CD8-positive, alpha-beta memory T cell (primary cell): ENCODE measurements around the gene CFAP221. TPM values are rescaled to one million over a fixed set of nuclear protein-coding genes. Genes with fewer than 3 reads are reported as not detected.
A peak's percentile ranks its signal among the peaks of the same experiment; 100 is the strongest.

Source experiments
- CTCF ChIA-PET: fragments of 350-600 bp; sonication (Branson Sonifier 250); formaldehyde crosslinking; loops from one replicate; lab custom pipeline; 2021; ENCODE audit warnings: antibody characterized with exemption; lab: Charles Lee
- POLR2A ChIA-PET: fragments of 350-600 bp; sonication (Branson Sonifier 250); formaldehyde crosslinking; loops from one replicate; lab custom pipeline; 2021; ENCODE audit warnings: antibody characterized with exemption; lab: Charles Lee
- DNase-seq, 5 donors: peaks; one replicate each; pipeline versions ENCODE4 v3.0.0 to v3.0.0-alpha.2; 2020 to 2022; ENCODE audit warnings: mixed read lengths in 1 of 5
- H3K27ac ChIP-seq: one replicate; pipeline ENCODE4 v1.7.0; 2013; ENCODE audit warnings: low read depth, mild to moderate bottlenecking, low read length, moderate library complexity
- H3K27me3 ChIP-seq: 2 replicates; pipeline ENCODE4 v1.7.0; 2013; ENCODE audit warnings: low read length, mild to moderate bottlenecking; ENCODE audit not compliant: insufficient read depth, poor library complexity, severe bottlenecking
- H3K36me3 ChIP-seq: 2 replicates; pipeline ENCODE4 v1.7.0; 2013; ENCODE audit warnings: mild to moderate bottlenecking, low read length, moderate library complexity; ENCODE audit not compliant: insufficient read depth
- H3K4me1 ChIP-seq: 2 replicates; pipeline ENCODE4 v1.7.0; 2013; ENCODE audit warnings: mild to moderate bottlenecking, low read length, moderate library complexity; ENCODE audit not compliant: insufficient read depth
- H3K4me3 ChIP-seq: 2 replicates; pipeline ENCODE4 v1.7.0; 2013; ENCODE audit warnings: mild to moderate bottlenecking, low read length
- H3K9me3 ChIP-seq: 2 replicates; pipeline ENCODE4 v1.7.0; 2013; ENCODE audit warnings: mild to moderate bottlenecking, low read length
- H3K27ac Mint-ChIP-seq, 8 donors: one replicate each; pipeline ENCODE4 v1.8.0; 2020 to 2021; ENCODE audit warnings: mixed read lengths in 8 of 8, mild to moderate bottlenecking in 6 of 8, inconsistent platforms in 3 of 8, moderate library complexity in 3 of 8
- H3K27me3 Mint-ChIP-seq, 2 donors: one replicate each; pipeline ENCODE4 v1.8.0; 2020 to 2021; ENCODE audit warnings: mixed read lengths in 2 of 2, mild to moderate bottlenecking in 1 of 2, moderate library complexity in 1 of 2
- H3K36me3 Mint-ChIP-seq, 3 donors: one replicate each; pipeline ENCODE4 v1.8.0; 2020 to 2021; ENCODE audit warnings: mixed read lengths in 3 of 3, inconsistent platforms in 1 of 3, mild to moderate bottlenecking in 1 of 3
- H3K4me1 Mint-ChIP-seq, 3 donors: one replicate each; pipeline ENCODE4 v1.8.0; 2020 to 2021; ENCODE audit warnings: mixed read lengths in 3 of 3, inconsistent platforms in 1 of 3, mild to moderate bottlenecking in 1 of 3
- H3K4me3 Mint-ChIP-seq, 7 donors: one replicate each; pipeline ENCODE4 v1.8.0; 2020 to 2021; ENCODE audit warnings: mixed read lengths in 7 of 7, mild to moderate bottlenecking in 6 of 7, moderate library complexity in 4 of 7, inconsistent platforms in 2 of 7
- H3K9me3 Mint-ChIP-seq, 5 donors: one replicate each; pipeline ENCODE4 v1.8.0; 2020 to 2022; ENCODE audit warnings: mixed read lengths in 5 of 5, mild to moderate bottlenecking in 3 of 5, moderate library complexity in 2 of 5, inconsistent platforms in 1 of 5
- polyA plus RNA-seq: library from polyadenylated mRNA; unstranded; fragments of 300-500 nt; fragmentation: Illumina TruSeq; gene quantifications from one replicate; pipeline ENCODE4 v1.2.3, GENCODE V29; 2021
- total RNA-seq, 2 experiments: library from RNA; stranded (reverse); gene quantifications; one replicate each; pipeline ENCODE4 v1.2.3, GENCODE V29; 2021

Gene CFAP221
- total and polyA plus RNA-seq, 3 experiments from 2014 or later = not detected

GRCh38 chr2:119688616-119689015 is 144.4 kb downstream of the CFAP221 start:
- Mint-ChIP-seq H3K27ac (no peak overlapping the region), H3K36me3 (peaks cover 4 to 29% (median 6%) of the 10 kb centered on the region in 3 donors), H3K4me3 (no peak overlapping the region), H3K27me3 (no peaks in the 10 kb centered on the region), H3K9me3 (no peaks in the 10 kb centered on the region), H3K4me1 (peaks cover 0 to 3% (median 0%) of the 10 kb centered on the region in 3 donors)
- Histone ChIP-seq H3K36me3 (peaks cover 4% of the 10 kb centered on the region), H3K27me3 (no peaks in the 10 kb centered on the region), H3K9me3 (no peaks in the 10 kb centered on the region), H3K4me1 (no peaks in the 10 kb centered on the region), H3K27ac (no peak overlapping the region), H3K4me3 (no peak overlapping the region)
- POLR2A ChIA-PET = no interaction called here
- CTCF ChIA-PET = no interaction called here
- DNase-seq = no peak

GRCh38 chr2:119689218-119689617 is 145.0 kb downstream of the CFAP221 start:
- Histone ChIP-seq H3K4me1 (peaks cover 4% of the 10 kb centered on the region), H3K36me3 (peaks cover 4% of the 10 kb centered on the region), H3K27ac (no peak overlapping the region), H3K4me3 (no peak overlapping the region), H3K27me3 (no peaks in the 10 kb centered on the region), H3K9me3 (no peaks in the 10 kb centered on the region)
- ChIA-PET POLR2A (no interaction called here), CTCF (no interaction called here)
- Mint-ChIP-seq H3K27ac (peak overlapping the region in 3 of 8 donors; percentile 30 to 61 (median 47)), H3K9me3 (no peaks in the 10 kb centered on the region), H3K27me3 (no peaks in the 10 kb centered on the region), H3K36me3 (peaks cover 4 to 26% (median 8%) of the 10 kb centered on the region in 3 donors), H3K4me3 (no peak overlapping the region), H3K4me1 (peaks cover 0 to under 1% (median 0%) of the 10 kb centered on the region in 3 donors)
- no peak for DNase-seq

- Histone ChIP-seq H3K36me3 (peaks cover 4% of the 10 kb centered on the region), H3K4me1 (peaks cover 24% of the 10 kb centered on the region), H3K9me3 (no peaks in the 10 kb centered on the region), H3K4me3 (no peak overlapping the region), H3K27me3 (no peaks in the 10 kb centered on the region), H3K27ac (no peak overlapping the region)
- Mint-ChIP-seq H3K9me3 (no peaks in the 10 kb centered on the region), H3K27ac (no peak overlapping the region), H3K4me3 (no peak overlapping the region), H3K4me1 (peaks cover 2 to 9% (median 7%) of the 10 kb centered on the region in 3 donors), H3K36me3 (peaks cover 4 to 25% (median 8%) of the 10 kb centered on the region in 3 donors), H3K27me3 (peaks cover 0 to 5% of the 10 kb centered on the region in 2 donors)
- no peak for DNase-seq
- CTCF ChIA-PET = interaction anchor here (1.4 kb wide), 1 partner anchor 13 kb away, joined by 6 read pairs; no protein-coding TSS in a partner anchor
- POLR2A ChIA-PET = no interaction called here
Observed at GRCh38 chr2:119691189-119691588, 146.9 kb downstream of the CFAP221 start.

GRCh38 chr2:119691651-119692245 is 147.5 kb downstream of the CFAP221 start:
- Histone ChIP-seq H3K4me1 (peaks cover 29% of the 10 kb centered on the region), H3K36me3 (peaks cover 4% of the 10 kb centered on the region), H3K27me3 (no peaks in the 10 kb centered on the region), H3K27ac (no peak overlapping the region), H3K9me3 (no peaks in the 10 kb centered on the region), H3K4me3 (no peak overlapping the region)
- Mint-ChIP-seq H3K27me3 (peaks cover 0 to 10% of the 10 kb centered on the region in 2 donors), H3K36me3 (peaks cover 4 to 25% (median 8%) of the 10 kb centered on the region in 3 donors), H3K4me1 (peaks cover 2 to 9% (median 7%) of the 10 kb centered on the region in 3 donors), H3K27ac (peak overlapping the region in 1 of 8 donors; percentile 75), H3K9me3 (no peaks in the 10 kb centered on the region), H3K4me3 (no peak overlapping the region)
- no peak for DNase-seq
- POLR2A ChIA-PET = interaction anchor here (1.0 kb wide), 1 partner anchor 540 kb away, joined by 3 read pairs; no protein-coding TSS in a partner anchor
- CTCF ChIA-PET = interaction anchor here (0.7 to 1.4 kb wide), 2 partner anchors 11 to 14 kb away, joined by 3 to 6 read pairs; no protein-coding TSS in a partner anchor

GRCh38 chr2:119692310-119692709 is 148.1 kb downstream of the CFAP221 start:
- H3K27ac ChIP-seq = no peak overlapping the region
- Mint-ChIP-seq H3K27ac (peak overlapping the region in 1 of 8 donors; percentile 75), H3K9me3 (no peaks in the 10 kb centered on the region), H3K4me1 (peaks cover 2 to 9% (median 7%) of the 10 kb centered on the region in 3 donors), H3K36me3 (peaks cover under 1 to 20% (median 8%) of the 10 kb centered on the region in 3 donors), H3K27me3 (peaks cover 0 to 11% of the 10 kb centered on the region in 2 donors), H3K4me3 (no peak overlapping the region)
- POLR2A ChIA-PET = interaction anchor here (1.0 kb wide), 1 partner anchor 539 kb away, joined by 3 read pairs; no protein-coding TSS in a partner anchor
- CTCF ChIA-PET = interaction anchor here (0.7 kb wide), 1 partner anchor 11 kb away, joined by 3 read pairs; no protein-coding TSS in a partner anchor
- H3K4me3 ChIP-seq = no peak overlapping the region
- peaks cover 35% of the 10 kb centered on the region for H3K4me1 ChIP-seq
- H3K27me3 ChIP-seq = no peaks in the 10 kb centered on the region
- no peak for DNase-seq
- H3K9me3 ChIP-seq = no peaks in the 10 kb centered on the region
- H3K36me3 ChIP-seq = peaks cover 4% of the 10 kb centered on the region

GRCh38 chr2:119692954-119693353 is 148.7 kb downstream of the CFAP221 start:
- Mint-ChIP-seq H3K36me3 (peaks cover 0 to 14% (median 8%) of the 10 kb centered on the region in 3 donors), H3K27me3 (peaks cover 0 to 17% of the 10 kb centered on the region in 2 donors), H3K4me1 (peaks cover 4 to 9% (median 7%) of the 10 kb centered on the region in 3 donors), H3K9me3 (no peaks in the 10 kb centered on the region), H3K4me3 (no peak overlapping the region), H3K27ac (no peak overlapping the region)
- Histone ChIP-seq H3K27me3 (no peaks in the 10 kb centered on the region), H3K4me3 (no peak overlapping the region), H3K27ac (no peak overlapping the region), H3K9me3 (no peaks in the 10 kb centered on the region), H3K4me1 (peaks cover 42% of the 10 kb centered on the region), H3K36me3 (peaks cover 4% of the 10 kb centered on the region)
- DNase-seq = no peak
- POLR2A ChIA-PET = interaction anchor here (1.0 kb wide), 1 partner anchor 538 kb away, joined by 3 read pairs; no protein-coding TSS in a partner anchor
- CTCF ChIA-PET = no interaction called here

- Mint-ChIP-seq H3K9me3 (no peaks in the 10 kb centered on the region), H3K4me1 (peaks cover 4 to 9% (median 7%) of the 10 kb centered on the region in 3 donors)
Observed at GRCh38 chr2:119693567-119693966, 149.3 kb downstream of the CFAP221 start.

GRCh38 chr2:119693967-119694366 is 149.7 kb downstream of the CFAP221 start:
- DNase-seq = no peak
- POLR2A ChIA-PET = no interaction called here
- H3K9me3 ChIP-seq = no peaks in the 10 kb centered on the region
- no peaks in the 10 kb centered on the region for H3K9me3 Mint-ChIP-seq
- H3K27ac ChIP-seq = no peak overlapping the region
- H3K4me3 Mint-ChIP-seq = no peak overlapping the region
- H3K4me3 ChIP-seq = no peak overlapping the region
- peaks cover 2 to 23% of the 10 kb centered on the region in 2 donors for H3K27me3 Mint-ChIP-seq
- H3K36me3 Mint-ChIP-seq = peaks cover 0 to 8% (median 6%) of the 10 kb centered on the region in 3 donors
- peaks cover 4 to 9% (median 7%) of the 10 kb centered on the region in 3 donors for H3K4me1 Mint-ChIP-seq
- H3K27ac Mint-ChIP-seq = peak overlapping the region in 3 of 8 donors; percentile 1 to 47 (median 1)
- no peaks in the 10 kb centered on the region for H3K27me3 ChIP-seq
- CTCF ChIA-PET = no interaction called here
- no peaks in the 10 kb centered on the region for H3K36me3 ChIP-seq
- peaks cover 48% of the 10 kb centered on the region for H3K4me1 ChIP-seq

More at GRCh38 chr2:119693567-119693966, 149.3 kb downstream of the CFAP221 start:
- H3K27ac ChIP-seq = no peak overlapping the region
- H3K36me3 ChIP-seq = no peaks in the 10 kb centered on the region
- no peak for DNase-seq
- no peaks in the 10 kb centered on the region for H3K27me3 ChIP-seq
- ChIA-PET POLR2A (no interaction called here), CTCF (no interaction called here)
- H3K4me3 ChIP-seq = no peak overlapping the region
- H3K36me3 Mint-ChIP-seq = peaks cover 0 to 9% (median 8%) of the 10 kb centered on the region in 3 donors
- peaks cover under 1 to 21% of the 10 kb centered on the region in 2 donors for H3K27me3 Mint-ChIP-seq
- peak overlapping the region in 2 of 8 donors; percentile 1 to 47 for H3K27ac Mint-ChIP-seq
- no peaks in the 10 kb centered on the region for H3K9me3 ChIP-seq
- H3K4me3 Mint-ChIP-seq = no peak overlapping the region
- peaks cover 48% of the 10 kb centered on the region for H3K4me1 ChIP-seq
